ENCODE data around the gene PTBP3.
"Not testable (repeated sequence)": the region's sequence is repeated elsewhere in the genome, so short reads cannot be mapped to it uniquely, and the experiment has no call there.

Gene PTBP3

DNA sequence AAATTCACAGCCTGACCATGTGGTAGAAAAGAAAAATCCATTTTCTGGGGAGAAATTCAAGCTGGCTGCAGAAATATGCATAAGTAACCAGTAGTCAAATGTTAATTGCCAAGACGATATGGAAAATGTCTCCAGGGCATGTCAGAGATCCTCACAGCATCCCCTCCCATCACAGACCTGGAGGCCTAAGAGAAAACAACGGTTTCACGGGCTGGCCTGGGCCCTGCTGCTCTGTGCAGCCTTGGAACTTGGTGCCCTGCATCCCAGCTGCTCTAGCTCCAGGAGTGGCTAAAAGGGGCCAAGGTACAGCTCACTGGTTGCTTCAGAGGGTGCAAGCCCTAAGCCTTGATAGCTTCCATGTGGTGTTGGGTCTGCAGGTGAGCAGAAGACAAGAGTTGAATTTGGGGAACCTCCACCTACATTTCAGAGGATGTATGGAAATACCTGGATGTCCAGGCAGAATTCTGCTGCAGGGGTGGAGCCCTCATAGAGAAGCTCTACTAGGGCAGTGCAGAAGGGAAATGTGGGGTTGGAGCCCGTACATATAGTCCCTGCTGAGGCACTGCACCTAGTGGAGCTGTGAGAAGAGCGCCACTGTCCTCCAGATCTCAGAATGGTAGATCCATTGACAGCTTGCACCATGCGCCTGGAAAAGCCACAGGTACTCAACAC is 49.7 kb downstream of the PTBP3 start:
- FAIRE-seq: no peak
- DNase-seq (ENCODE audit: insufficient read length, low spot score): no peak
- TF ChIP-seq, protein P1, sequence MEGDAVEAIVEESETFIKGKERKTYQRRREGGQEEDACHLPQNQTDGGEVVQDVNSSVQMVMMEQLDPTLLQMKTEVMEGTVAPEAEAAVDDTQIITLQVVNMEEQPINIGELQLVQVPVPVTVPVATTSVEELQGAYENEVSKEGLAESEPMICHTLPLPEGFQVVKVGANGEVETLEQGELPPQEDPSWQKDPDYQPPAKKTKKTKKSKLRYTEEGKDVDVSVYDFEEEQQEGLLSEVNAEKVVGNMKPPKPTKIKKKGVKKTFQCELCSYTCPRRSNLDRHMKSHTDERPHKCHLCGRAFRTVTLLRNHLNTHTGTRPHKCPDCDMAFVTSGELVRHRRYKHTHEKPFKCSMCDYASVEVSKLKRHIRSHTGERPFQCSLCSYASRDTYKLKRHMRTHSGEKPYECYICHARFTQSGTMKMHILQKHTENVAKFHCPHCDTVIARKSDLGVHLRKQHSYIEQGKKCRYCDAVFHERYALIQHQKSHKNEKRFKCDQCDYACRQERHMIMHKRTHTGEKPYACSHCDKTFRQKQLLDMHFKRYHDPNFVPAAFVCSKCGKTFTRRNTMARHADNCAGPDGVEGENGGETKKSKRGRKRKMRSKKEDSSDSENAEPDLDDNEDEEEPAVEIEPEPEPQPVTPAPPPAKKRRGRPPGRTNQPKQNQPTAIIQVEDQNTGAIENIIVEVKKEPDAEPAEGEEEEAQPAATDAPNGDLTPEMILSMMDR (IDR thresholded peaks at IDR 0.05; ENCODE audit: insufficient read depth, missing control alignments): no peak

DNA sequence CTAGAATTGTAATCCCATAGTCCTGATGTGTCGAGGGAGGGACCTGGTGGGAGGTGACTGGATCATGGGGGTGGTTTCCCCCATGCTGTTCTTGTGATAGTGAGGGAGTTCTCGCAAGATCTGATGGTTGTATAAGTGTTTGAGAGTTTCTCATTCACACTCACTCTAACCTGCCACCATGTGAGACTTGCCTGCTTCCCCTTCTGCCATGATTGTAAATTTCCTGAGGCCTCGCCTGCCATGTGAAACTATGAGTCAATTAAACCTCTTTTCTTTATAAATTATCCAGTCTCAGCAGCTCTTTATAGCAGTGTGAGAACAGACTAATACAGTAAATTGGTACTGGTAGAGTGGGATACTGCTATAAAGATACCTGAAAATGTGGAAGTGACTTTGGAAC is 50.6 kb downstream of the PTBP3 start:
- DNase-seq (ENCODE audit: insufficient read length, low spot score); FAIRE-seq: not testable (repeated sequence)

DNA sequence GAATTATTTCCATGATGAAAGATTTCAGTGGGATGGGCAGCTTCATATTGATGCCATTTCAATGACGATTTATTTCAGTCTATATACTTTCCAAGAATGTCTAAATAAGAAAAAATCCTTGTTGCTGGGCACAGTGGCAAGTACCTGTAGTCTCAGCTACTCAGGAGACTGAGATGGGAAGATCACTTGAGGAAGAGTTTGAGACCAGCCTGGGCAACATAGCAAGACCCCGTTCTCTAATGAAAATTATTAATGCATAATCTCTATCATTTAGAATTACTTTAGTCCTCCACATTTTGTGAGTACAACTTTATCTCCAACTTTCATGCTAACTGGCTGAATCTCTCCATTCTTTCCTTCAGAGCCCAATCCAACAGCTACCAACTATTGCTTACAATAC is 52.5 kb downstream of the PTBP3 start:
- DNase-seq (ENCODE audit: insufficient read length, low spot score) (no peak), FAIRE-seq (no peak)
- TF ChIP-seq, protein P1 (IDR thresholded peaks at IDR 0.05; ENCODE audit: insufficient read depth, missing control alignments): no peak

DNA sequence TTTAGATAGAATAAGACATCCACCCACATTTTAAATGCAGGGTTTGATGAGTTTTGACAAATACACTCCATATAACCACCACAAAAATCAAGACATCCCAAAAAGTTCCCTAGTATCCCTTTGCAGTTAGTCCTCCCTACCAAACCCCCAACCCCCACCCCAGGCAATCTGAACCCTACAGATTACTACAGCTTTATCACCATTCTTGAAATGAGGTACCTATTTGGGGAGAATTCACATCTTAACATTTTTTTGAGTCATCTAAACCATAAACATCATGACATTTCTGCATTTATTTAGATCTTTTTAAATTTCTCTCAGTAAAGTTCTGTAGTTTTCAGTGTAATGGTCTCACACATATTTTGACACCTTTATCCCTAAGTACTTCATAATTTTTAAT is 53.9 kb downstream of the PTBP3 start:
- FAIRE-seq (no peak), DNase-seq (ENCODE audit: insufficient read length, low spot score) (no peak)
- TF ChIP-seq, protein P1 (IDR thresholded peaks at IDR 0.05; ENCODE audit: insufficient read depth, missing control alignments): no peak

DNA sequence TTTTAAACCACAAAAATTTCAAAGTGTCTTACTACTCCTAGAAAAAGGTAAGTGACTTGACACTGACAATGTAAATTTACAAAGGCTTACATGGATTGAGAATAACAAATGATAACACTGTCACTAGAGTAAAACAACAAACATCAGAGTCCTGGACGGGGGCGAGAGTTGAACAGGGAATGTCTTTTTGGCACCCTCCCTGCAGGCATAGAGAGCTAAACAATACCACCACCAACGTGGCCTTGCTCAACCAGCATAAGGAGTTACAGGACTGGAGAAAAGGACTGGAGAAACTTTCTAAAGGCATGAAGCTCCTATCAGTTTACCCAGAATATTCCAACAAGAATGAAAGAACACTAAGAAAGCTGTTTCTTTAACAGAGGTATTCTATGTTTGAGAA is 55.3 kb downstream of the PTBP3 start:
- DNase-seq (ENCODE audit: insufficient read length, low spot score) (no peak), FAIRE-seq (no peak)
- TF ChIP-seq, protein P1 (IDR thresholded peaks at IDR 0.05; ENCODE audit: insufficient read depth, missing control alignments): no peak

DNA sequence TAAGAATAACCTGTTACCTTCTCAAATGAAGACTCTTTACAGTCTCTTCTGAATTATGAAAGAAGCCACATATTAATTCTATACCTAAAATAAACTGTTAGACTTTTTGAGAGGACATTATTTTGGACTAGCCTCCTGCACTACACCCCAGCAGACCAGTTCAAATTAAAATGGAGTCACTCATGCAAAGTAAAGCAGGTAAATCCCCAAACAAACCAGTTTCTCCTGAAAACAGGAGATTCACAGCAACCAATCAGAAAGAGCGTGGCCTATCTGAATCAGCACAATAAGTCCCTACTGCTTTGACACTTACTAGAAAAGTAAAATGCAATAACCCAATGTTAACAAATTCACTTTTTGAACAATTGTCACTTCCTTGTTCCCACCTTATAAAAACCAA is 58.8 kb downstream of the PTBP3 start:
- no peak for DNase-seq (ENCODE audit: insufficient read length, low spot score)

DNA sequence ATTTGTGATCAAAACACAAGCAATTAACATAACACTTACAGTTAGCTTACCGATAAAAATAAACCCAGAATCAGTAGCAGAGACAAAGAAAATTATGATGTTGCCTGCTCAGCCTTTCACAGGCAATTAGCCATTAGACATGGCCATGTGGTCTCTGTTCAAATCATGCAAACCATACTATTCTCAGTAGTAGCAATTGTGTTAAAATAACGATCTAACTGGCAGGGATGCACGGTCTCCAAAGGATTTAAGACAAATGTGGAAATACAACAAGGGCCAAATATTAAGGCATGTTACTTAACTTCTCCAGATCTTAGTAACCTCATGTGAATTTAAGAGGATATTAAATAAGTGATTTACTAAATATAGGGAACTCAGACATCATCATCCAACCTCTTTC is 59.5 kb downstream of the PTBP3 start:
- FAIRE-seq: no peak

More for the DNA sequence above, 58.8 kb downstream of the PTBP3 start:
- FAIRE-seq: no peak
- TF ChIP-seq, protein P1 (IDR thresholded peaks at IDR 0.05; ENCODE audit: insufficient read depth, missing control alignments): no peak

More for the DNA sequence above, 59.5 kb downstream of the PTBP3 start:
- TF ChIP-seq, protein P1 (IDR thresholded peaks at IDR 0.05; ENCODE audit: insufficient read depth, missing control alignments): no peak
- no peak for DNase-seq (ENCODE audit: insufficient read length, low spot score)

Data from D721Med (cell line).